ENCODE results near the gene SH3BGR.

- TF ChIP-seq CTCF (IDR thresholded peaks at IDR 0.05; ENCODE audit: low read depth, low read length) (no peak), POLR2A (IDR thresholded peaks at IDR 0.05; ENCODE audit: extremely low read depth, insufficient read length) (no peak)
Measured at GRCh38 chr21:39555911-39556590, 104.3 kb downstream of the SH3BGR start.
